Mucosa of descending colon (tissue), 3 donors: ENCODE measurements around the gene CALN1. TPM values are rescaled to one million over a fixed set of nuclear protein-coding genes. Genes with fewer than 3 reads are reported as not detected.

Source experiments
- ATAC-seq: fragments of 200-7000 bp; cut with Tn5 transposase; one replicate; pipeline ENCODE4 v1.9.1; 2020; ENCODE audit warnings: mild to moderate bottlenecking, moderate library complexity
- DNase-seq, 3 donors: peaks; one replicate each; pipeline ENCODE4 v3.0.0-alpha.2; 2020
- H3K36me3 ChIP-seq: fragments of 200-600 bp; one replicate; pipeline ENCODE4 v1.8.0; 2021; ENCODE audit warnings: low read depth, mild to moderate bottlenecking
- H3K4me1 ChIP-seq: fragments of 200-600 bp; one replicate; pipeline ENCODE4 v1.8.0; 2021; ENCODE audit warnings: low read depth, mild to moderate bottlenecking
- H3K4me3 ChIP-seq: fragments of 200-600 bp; one replicate; pipeline ENCODE4 v1.8.0; 2021; ENCODE audit warnings: mild to moderate bottlenecking
- H3K9me3 ChIP-seq: fragments of 200-600 bp; one replicate; pipeline ENCODE4 v1.8.0; 2021; ENCODE audit warnings: mild to moderate bottlenecking
- intact Hi-C, 2 donors: fragments of 100-400 bp; cut with DNase I in 1 of 2; cut with micrococcal nuclease in 1 of 2; formaldehyde crosslinking; loops; one replicate each; pipeline versions ENCODE4 v1.11.0 to v1.11.1; 2022; cut with DNase I, micrococcal nuclease
- total RNA-seq, 3 donors: library from RNA; stranded (reverse); fragmentation: NEBNext Ultra II Directional in 2 of 3; extraction: Animal tissue kit (Norgen Biotek cat#: 25700) in 2 of 3; gene quantifications; one replicate each; pipeline versions ENCODE4 v1.2.1 to v1.2.4, GENCODE V29; 2021 to 2023
- TF ChIP-seq, protein P1 (sequence below): fragments of 200-600 bp; IDR thresholded peaks from one replicate; pipeline ENCODE4 v1.8.0; 2022; ENCODE audit warnings: antibody characterized with exemption, mild to moderate bottlenecking
- donor health status: DM: no; HTN: no; CAD: no; lungs with moderate emphysema.
- donor health status: DM: no; HTN: no; CAD: no.
- donor health status: DM: no; HTN: yes; CAD: no.

Gene CALN1
- total RNA-seq, 3 donors from 2014 or later: not detected

DNA sequence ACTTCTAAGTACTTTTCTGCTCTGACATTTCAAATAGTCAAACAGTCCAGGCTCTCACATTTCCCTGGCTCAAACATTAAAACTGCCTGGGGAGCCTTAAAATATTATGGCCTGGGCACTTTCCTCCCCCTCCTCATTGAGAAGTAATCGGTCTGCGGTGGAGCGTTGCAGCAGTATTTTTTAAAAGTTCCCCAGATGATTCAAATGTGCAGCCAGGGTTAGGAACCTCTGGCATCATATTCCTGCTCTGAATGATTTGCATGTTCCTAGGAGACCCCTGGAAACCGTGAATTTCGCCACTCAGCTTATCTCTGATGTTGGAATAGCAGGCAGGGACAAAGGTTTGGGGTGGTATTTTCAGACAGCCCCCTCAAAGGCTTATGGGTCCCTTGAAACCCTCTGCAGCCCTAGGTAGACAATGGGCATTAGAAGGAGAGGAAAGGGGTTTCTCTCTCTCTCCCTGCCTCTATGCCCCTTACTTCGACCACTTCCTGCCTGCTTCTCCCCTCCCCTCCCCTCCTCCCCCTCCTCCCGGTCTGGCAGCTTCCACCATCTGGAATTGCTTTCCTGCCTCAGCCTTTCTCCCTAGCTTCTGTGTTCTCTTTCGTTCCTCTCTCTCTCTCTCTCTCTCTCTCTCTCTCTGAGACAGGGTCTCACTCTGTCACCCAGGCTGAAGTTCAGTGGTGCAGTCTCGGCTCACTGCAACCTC, 658.0 kb downstream of the CALN1 start:
- H3K9me3 ChIP-seq: peaks cover 1% of the 10 kb centered on the region
- intact Hi-C loops: no loop called here
- H3K4me3 ChIP-seq: no peak overlapping the region
- no peaks in the 10 kb centered on the region for H3K4me1 ChIP-seq
- ATAC-seq (no peak), DNase-seq (no peak)
- TF ChIP-seq, protein P1, sequence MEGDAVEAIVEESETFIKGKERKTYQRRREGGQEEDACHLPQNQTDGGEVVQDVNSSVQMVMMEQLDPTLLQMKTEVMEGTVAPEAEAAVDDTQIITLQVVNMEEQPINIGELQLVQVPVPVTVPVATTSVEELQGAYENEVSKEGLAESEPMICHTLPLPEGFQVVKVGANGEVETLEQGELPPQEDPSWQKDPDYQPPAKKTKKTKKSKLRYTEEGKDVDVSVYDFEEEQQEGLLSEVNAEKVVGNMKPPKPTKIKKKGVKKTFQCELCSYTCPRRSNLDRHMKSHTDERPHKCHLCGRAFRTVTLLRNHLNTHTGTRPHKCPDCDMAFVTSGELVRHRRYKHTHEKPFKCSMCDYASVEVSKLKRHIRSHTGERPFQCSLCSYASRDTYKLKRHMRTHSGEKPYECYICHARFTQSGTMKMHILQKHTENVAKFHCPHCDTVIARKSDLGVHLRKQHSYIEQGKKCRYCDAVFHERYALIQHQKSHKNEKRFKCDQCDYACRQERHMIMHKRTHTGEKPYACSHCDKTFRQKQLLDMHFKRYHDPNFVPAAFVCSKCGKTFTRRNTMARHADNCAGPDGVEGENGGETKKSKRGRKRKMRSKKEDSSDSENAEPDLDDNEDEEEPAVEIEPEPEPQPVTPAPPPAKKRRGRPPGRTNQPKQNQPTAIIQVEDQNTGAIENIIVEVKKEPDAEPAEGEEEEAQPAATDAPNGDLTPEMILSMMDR: no peak
- no peaks in the 10 kb centered on the region for H3K36me3 ChIP-seq

DNA sequence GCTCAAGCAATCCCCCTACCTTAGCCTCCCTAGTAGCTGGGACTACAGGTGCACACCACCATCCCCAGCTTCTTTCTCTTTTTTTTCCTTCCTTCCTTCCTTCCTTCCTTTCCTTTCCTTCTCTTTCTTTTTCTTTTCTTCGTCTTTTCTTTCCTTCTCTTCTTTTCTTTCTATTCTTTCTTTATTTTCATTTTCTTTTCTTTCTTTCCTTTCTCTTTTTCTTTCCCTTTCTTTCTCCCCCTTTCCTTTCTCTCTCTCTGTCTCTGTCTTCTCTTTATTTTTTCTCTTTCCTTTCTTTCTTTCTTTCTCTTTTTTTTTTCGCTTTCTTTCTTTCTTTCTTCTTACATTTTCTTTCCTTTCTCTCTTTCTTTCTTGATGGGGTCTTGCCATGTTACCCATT, 658.9 kb downstream of the CALN1 start:
- intact Hi-C loops: no loop called here
- Histone ChIP-seq H3K4me3 (no peak overlapping the region), H3K4me1 (no peaks in the 10 kb centered on the region), H3K36me3 (no peaks in the 10 kb centered on the region), H3K9me3 (peaks cover 6% of the 10 kb centered on the region)
- TF ChIP-seq, protein P1: no peak
- no peak for DNase-seq
- no peak for ATAC-seq

DNA sequence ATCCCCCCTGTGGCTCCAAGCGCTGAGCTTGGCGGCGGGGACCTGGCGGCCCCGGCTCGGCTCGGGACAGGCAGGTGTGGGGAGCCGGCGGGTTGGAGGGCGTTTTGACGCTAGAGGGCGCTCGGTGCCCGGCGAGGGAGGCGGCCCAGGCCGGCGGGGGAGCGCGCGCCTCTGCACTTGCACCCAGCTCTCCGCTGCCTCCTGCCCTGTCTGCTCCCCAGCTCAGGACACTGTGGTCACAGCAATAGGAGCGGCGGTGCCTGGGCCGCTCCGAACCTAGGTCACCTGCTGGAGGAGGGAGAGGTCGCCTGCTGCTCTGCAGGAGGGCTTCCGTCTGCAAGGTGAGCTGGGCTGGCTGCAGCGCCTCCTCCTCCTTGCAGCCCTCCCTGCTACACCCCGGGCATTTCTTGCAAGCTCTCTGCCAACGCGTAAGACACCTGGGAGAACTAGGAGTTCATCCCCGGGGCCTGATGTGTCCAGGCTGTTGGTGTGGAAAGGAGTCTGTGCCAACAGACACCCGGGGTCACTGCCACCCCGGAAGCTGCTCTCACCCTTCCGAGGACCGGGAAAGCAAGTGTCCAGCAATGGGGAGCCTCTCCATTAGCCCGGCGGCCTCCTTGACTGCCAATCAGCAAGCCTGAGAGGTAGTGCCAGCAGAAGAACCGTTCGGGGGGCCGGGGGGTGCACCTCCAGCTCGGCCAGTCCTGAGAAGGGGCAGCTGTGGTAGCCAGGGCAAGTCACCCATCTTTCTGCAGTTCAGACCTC, 659.8 kb downstream of the CALN1 start:
- H3K36me3 ChIP-seq: no peaks in the 10 kb centered on the region
- intact Hi-C loops: no loop called here
- no peak overlapping the region for H3K4me3 ChIP-seq

DNA sequence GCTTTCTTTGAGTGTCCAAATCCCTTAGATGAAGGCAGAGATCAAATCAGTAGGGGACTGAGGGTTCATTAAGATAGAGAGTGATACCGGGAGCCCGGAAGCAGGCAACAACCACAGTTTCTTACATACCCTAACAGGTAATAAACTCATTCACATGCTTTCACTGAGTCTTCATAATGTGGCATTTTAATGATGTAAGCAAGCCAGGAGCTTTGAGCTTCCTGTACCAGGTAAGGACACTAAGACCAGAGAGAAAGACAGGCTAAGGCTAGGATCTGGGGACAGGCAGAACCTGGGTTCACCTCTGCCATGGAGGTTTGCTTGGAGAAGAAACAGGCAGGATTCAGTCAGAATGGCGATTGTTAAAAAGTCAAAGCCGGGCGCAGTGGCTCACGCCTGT, 661.8 kb downstream of the CALN1 start:
- Histone ChIP-seq H3K36me3 (no peaks in the 10 kb centered on the region), H3K4me1 (no peaks in the 10 kb centered on the region), H3K9me3 (peaks cover 6% of the 10 kb centered on the region), H3K4me3 (no peak overlapping the region)
- ATAC-seq (no peak), DNase-seq (no peak)
- intact Hi-C loops: no loop called here
- TF ChIP-seq, protein P1: no peak

More for the DNA sequence above, 659.8 kb downstream of the CALN1 start:
- peaks cover 6% of the 10 kb centered on the region for H3K9me3 ChIP-seq
- DNase-seq (peak in 2 of 3 donors; percentile 48 to 64), ATAC-seq (peak; percentile 77)
- TF ChIP-seq, protein P1: peak; percentile 43
- no peaks in the 10 kb centered on the region for H3K4me1 ChIP-seq

DNA sequence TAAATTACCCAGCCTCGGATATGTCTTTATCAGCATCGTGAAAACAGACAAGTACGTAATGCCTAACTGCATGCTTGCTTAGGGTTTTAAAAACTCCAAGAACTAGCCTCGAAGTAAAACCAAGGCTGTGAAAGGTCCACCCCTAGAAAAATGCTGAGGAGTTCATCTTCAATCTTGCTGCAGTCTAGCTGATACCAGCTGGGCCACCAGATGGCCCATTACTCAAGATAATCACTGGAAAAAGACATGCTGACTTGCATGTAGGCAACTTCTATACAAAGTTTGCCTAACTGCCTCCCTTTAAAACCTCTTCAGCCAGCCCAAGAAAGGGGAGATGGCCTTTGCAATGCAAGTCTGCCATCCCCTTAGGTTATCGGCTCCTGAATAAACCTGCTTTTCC, 666.1 kb downstream of the CALN1 start:
- no peaks in the 10 kb centered on the region for H3K36me3 ChIP-seq
- no peaks in the 10 kb centered on the region for H3K4me1 ChIP-seq
- H3K9me3 ChIP-seq: peaks cover 6% of the 10 kb centered on the region
- no peak for ATAC-seq
- TF ChIP-seq, protein P1: no peak
- intact Hi-C loops: no loop called here
- no peak overlapping the region for H3K4me3 ChIP-seq
- no peak for DNase-seq
